ENCODE measurements around the gene B3GNT3. TPM values are rescaled to one million over a fixed set of nuclear protein-coding genes. Genes with fewer than 3 reads are reported as not detected.

B3GNT3 gene
- total and polyA plus RNA-seq, 2 of the 8 experiments (the other 6 are each of a cell fraction or from before 2014, with no cell fraction given), result 1.5 TPM

DNA sequence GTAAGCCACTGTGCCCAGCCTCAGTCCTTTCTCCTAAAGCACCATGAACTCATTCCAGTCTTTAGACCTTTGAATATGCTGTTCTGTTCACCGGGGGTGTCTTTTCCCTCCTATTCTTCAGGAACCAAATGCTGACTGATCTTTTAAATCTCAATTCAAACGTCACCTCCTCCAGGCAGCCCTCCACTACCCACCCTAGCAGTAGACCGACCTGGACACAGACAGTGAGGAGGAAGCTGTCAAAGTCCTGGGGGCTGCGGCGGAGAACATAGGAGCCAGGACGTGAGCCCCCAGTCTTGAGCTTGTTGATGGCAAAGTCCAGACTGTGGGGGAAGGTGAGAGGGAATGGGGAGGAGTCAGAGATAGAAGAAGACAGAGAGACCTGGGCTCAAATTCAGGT lies 45.1 kb downstream of the B3GNT3 start:
- no peak overlapping the region for H3K23ac ChIP-seq (ENCODE audit: insufficient read length)
- DNase-seq (ENCODE audit: low read depth in 1 of 2, low spot score in 2 of 2), result no peak
- no peak overlapping the region for H3K9ac ChIP-seq (replicated peaks in 1 of 4; ENCODE audit: extremely low read depth in 1 of 4, low read depth in 3 of 4, low read length in 3 of 4)
- no peaks in the 10 kb centered on the region for H3K79me2 ChIP-seq (ENCODE audit: control insufficient read depth in 1 of 2, insufficient read depth in 2 of 2, low read length in 2 of 2)
- H4K8ac ChIP-seq (ENCODE audit: extremely low read depth, insufficient read depth, low read length), result no peak overlapping the region; the same call in 1 of the 2 replicates
- no peaks in the 10 kb centered on the region for H3K9me3 ChIP-seq (ENCODE audit: insufficient read depth in 2 of 2, low read depth in 1 of 2, low read length in 1 of 2)
- no peak overlapping the region for H2BK12ac ChIP-seq (ENCODE audit: low read depth, low read length)
- no peak overlapping the region for H4K5ac ChIP-seq (ENCODE audit: insufficient read length, low read depth, low read length)
- no peak overlapping the region for H3K4me3 ChIP-seq (ENCODE audit: extremely low read depth in 1 of 4, insufficient read depth in 2 of 4, low read depth in 3 of 4, low read length in 4 of 4)
- POLR2A ChIA-PET (ENCODE audit: partially characterized antibody), result interaction anchor here (0.5 to 12.5 kb wide), 2 partner anchors 23 to 177 kb away, joined by 5 to 133 read pairs; partner anchors contain the start of gene RPL18A
- no peak overlapping the region for H3K14ac ChIP-seq (ENCODE audit: insufficient read length)
- no peak overlapping the region for H2AK5ac ChIP-seq (ENCODE audit: low read depth, low read length)
- no peak overlapping the region for H2BK120ac ChIP-seq (replicated peaks; ENCODE audit: low read depth, low read length)
- peaks cover 0 to 5% of the 10 kb centered on the region in 2 experiments for H4K20me1 ChIP-seq (replicated peaks in 1 of 2; ENCODE audit: control insufficient read depth in 1 of 2, insufficient read depth in 2 of 2, low read length in 2 of 2)
- peaks cover 12% of the 10 kb centered on the region for H3K23me2 ChIP-seq (ENCODE audit: low read depth, low read length)
- no peak overlapping the region for H3K18ac ChIP-seq (ENCODE audit: extremely low read depth, low read length)
- H2BK20ac ChIP-seq (ENCODE audit: low read length), result no peak overlapping the region
- H3K79me1 ChIP-seq (ENCODE audit: low read depth, low read length), result no peaks in the 10 kb centered on the region
- H2BK5ac ChIP-seq (ENCODE audit: low read depth, low read length), result no peak overlapping the region
- no peak for FAIRE-seq
- H3K27me3 ChIP-seq (replicated peaks in 1 of 4; ENCODE audit: control insufficient read depth in 3 of 4, extremely low read depth in 1 of 4, insufficient read depth in 3 of 4, low read length in 3 of 4), result peaks cover 0 to 9% (median 2%) of the 10 kb centered on the region in 4 experiments; a peak in 3 of 7 replicates
- no peak overlapping the region for H3K56ac ChIP-seq (replicated peaks; ENCODE audit: insufficient read length, low read depth, low read length)
- H3K4me1 ChIP-seq (replicated peaks in 1 of 4; ENCODE audit: control insufficient read depth in 3 of 4, insufficient read depth in 4 of 4, low read length in 3 of 4), result peaks cover 0 to 14% (median 3%) of the 10 kb centered on the region in 4 experiments; a peak in 5 of 7 replicates
- no peaks in the 10 kb centered on the region for H3K36me3 ChIP-seq (ENCODE audit: control insufficient read depth in 2 of 4, insufficient read depth in 4 of 4, low read length in 3 of 4)
- no peak overlapping the region for H2BK15ac ChIP-seq (ENCODE audit: low read length)
- no peak overlapping the region for H2AFZ ChIP-seq (ENCODE audit: low read length)
- H3K4me2 ChIP-seq (ENCODE audit: insufficient read depth in 1 of 2, low read depth in 2 of 2, low read length in 2 of 2), result no peak overlapping the region
- WGBS, 2 experiments (ENCODE audit: extremely low coverage in 1 of 2, insufficient coverage in 1 of 2, insufficient read length in 1 of 2, insufficient replicate concordance in 2 of 2, low coverage in 1 of 2, low lambda C conversion rate in 2 of 2, missing lambda C conversion rate in 1 of 2), result 76% methylated on average over 6 of the region's 6 CpGs; no CpG with 5 or more reads in 1 of the 2 experiments
- H3K4ac ChIP-seq (replicated peaks; ENCODE audit: insufficient read length, low read depth, low read length), result no peak overlapping the region
- CTCF ChIA-PET (ENCODE audit: partially characterized antibody), result interaction anchor here (0.7 to 1.0 kb wide), 2 partner anchors 11 to 356 kb away, joined by 3 to 4 read pairs; no protein-coding TSS in a partner anchor
- no peak overlapping the region for H3K27ac ChIP-seq (ENCODE audit: low read depth, low read length)
- no peak overlapping the region for H4K91ac ChIP-seq (replicated peaks; ENCODE audit: insufficient read length, low read length)
- TF ChIP-seq EZH2 (IDR thresholded peaks at IDR 0.05; ENCODE audit: low read depth, low read length, severe bottlenecking) (no peak), RNF2 (IDR thresholded peaks at IDR 0.05; ENCODE audit: borderline replicate concordance, low read depth, low read length, missing control alignments, poor library complexity, severe bottlenecking) (no peak), GABPA (IDR thresholded peaks at IDR 0.05; ENCODE audit: borderline replicate concordance, insufficient read depth, low read length) (no peak), CBX8 (IDR thresholded peaks at IDR 0.05; ENCODE audit: borderline replicate concordance, low read depth, low read length) (no peak), KDM4A (IDR thresholded peaks at IDR 0.05; ENCODE audit: low read depth, low read length, severe bottlenecking) (no peak), MAFK (IDR thresholded peaks at IDR 0.05; ENCODE audit: low read depth, low read length) (no peak), SUZ12 (IDR thresholded peaks at IDR 0.05; ENCODE audit: low read length) (no peak)
